HAP-1 (cell line): ENCODE measurements around the gene INTS15.

Source experiments
- DNase-seq, 2 experiments: peaks; one replicate each; pipeline ENCODE4 v3.0.0-alpha.2; 2016 to 2020; ENCODE audit warnings: low spot score in 2 of 2
- H3K27me3 ChIP-seq: fragments of 250-450 bp; sonication (Bioruptor Pico); 2 replicates; pipeline ENCODE4 v1.5.1; 2020; ENCODE audit warnings: low read depth, mild to moderate bottlenecking, moderate library complexity
- H3K36me3 ChIP-seq: fragments of 250-450 bp; sonication (Bioruptor Pico); replicated peaks from 2 replicates; pipeline ENCODE4 v1.5.1; 2020; ENCODE audit warnings: mild to moderate bottlenecking
- H3K4me1 ChIP-seq: fragments of 250-450 bp; sonication (Bioruptor Pico); 2 replicates; pipeline ENCODE4 v1.5.1; 2020; ENCODE audit warnings: mild to moderate bottlenecking
- H3K4me3 ChIP-seq: fragments of 250-450 bp; sonication (Bioruptor Pico); 2 replicates; pipeline ENCODE4 v1.5.1; 2020; ENCODE audit warnings: mild to moderate bottlenecking, moderate library complexity
- H3K9me3 ChIP-seq: fragments of 250-450 bp; sonication (Bioruptor Pico); 2 replicates; pipeline ENCODE4 v1.5.1; 2020; ENCODE audit warnings: mild to moderate bottlenecking, moderate library complexity
- in situ Hi-C: fragments of 300-500 bp; cut with MboI; formaldehyde crosslinking; loops from 3 replicates; pipeline ENCODE4 v1.14.3; 2020; ENCODE audit warnings: low sequenced_read_pairs, inconsistent platforms, mixed read lengths

INTS15 gene

DNA sequence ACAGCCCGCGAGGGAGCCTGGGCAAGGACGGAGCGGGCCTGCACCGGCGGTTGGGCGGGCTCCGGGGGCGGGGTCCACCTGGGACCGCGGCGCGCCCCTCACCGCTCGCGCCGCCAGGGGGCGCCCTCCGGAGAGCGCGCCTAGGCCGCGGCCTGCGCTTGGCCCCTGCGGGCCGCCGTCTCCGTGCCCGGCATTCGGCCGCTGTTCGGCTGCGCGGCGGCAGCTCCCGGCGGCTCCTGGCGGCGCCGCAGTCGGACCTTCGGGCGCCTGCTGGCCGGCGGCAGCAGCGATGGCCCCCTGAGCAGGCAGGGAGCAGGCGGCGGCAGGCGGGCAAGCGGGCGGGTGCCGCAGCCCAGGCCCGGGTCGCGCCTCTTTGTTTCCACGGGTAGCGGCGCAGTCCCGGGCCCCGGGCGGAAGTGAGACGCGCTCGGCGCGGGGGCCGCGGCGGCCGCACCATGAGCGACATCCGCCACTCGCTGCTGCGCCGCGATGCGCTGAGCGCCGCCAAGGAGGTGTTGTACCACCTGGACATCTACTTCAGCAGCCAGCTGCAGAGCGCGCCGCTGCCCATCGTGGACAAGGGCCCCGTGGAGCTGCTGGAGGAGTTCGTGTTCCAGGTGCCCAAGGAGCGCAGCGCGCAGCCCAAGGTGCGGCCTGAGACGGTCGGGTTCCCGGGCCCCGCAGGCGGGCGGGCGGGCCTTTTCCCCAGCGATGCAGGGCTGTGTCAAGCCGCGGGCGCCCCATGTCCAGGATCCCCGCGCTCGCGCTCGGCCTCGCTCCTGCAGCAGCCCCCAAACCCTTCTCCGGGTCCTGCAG lies at the start of gene INTS15:
Gene INTS15 (plus strand): TSS at position 193 of the 816 bp plus-strand sequence. CDS start 263 bp downstream, at position 456.
- in situ Hi-C loops, result no loop called here
- Histone ChIP-seq H3K9me3 (no peaks in the 10 kb centered on the region), H3K36me3 (peaks cover 51% of the 10 kb centered on the region), H3K27me3 (no peaks in the 10 kb centered on the region), H3K4me1 (peaks cover 4% of the 10 kb centered on the region), H3K4me3 (peak within 1 kb of the TSS; percentile 84)
- peak; percentile 63 to 85 for DNase-seq

DNA sequence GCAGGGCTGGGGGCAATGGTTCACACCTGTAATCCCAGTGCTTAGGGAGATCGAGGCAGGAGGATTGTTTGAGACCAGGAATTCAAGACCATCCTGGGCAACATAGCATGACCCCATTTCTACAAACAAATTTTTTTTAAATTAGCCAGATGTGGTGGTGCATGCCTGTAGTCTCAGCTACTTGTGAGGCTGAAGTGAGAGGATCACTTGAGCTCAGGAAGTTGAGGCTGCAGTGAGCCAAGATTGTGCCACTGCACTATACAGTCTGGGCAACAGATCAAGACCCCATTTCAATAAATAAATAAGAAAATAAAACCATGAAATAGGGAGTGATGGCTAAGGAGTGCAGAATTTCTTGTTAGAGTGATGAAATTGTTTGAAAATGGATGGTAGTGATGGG lies 47.5 kb upstream of the INTS15 start:
- Histone ChIP-seq H3K27me3 (no peaks in the 10 kb centered on the region), H3K4me1 (no peaks in the 10 kb centered on the region), H3K4me3 (no peak overlapping the region), H3K36me3 (no peaks in the 10 kb centered on the region), H3K9me3 (no peaks in the 10 kb centered on the region)
- no peak for DNase-seq
- in situ Hi-C loops, result no loop called here

DNA sequence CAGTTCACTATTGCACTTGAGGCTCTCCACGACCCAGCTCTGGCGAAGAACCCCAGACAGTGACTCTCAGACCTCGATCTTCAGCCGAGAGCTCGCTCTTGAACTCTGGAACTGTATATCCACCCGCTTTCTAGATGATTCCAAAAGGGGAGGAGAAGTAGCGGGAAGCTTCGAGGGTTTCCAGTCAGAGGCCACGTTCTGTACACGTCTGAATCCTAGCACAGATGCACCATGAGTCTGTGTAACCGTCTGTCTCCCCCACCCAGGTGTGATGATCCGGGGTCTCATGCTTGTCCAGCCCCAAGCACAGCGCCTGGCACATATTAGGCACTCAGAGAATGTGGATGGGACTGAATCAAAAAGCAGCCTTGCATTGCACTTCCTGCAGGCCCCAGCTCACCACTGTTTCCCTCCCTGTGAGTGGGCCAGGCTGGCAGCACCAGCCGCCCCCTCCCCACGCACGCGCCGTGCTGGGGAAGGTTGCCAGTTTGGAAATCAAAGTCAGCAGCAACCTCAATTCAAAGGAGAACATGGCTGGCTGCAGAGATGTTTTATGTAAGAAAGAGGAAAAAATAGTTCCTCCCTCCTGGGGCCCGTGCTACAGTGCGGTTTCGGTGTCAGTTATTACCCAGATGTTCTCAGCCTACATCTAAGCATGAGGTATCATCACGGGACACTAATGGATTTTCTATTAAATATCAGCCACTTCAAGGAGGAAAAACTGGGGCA lies 44.3 kb upstream of the INTS15 start:
- in situ Hi-C loops, result no loop called here
- H3K27me3 ChIP-seq, result no peaks in the 10 kb centered on the region
- H3K4me3 ChIP-seq, result no peak overlapping the region
- H3K4me1 ChIP-seq, result no peaks in the 10 kb centered on the region
- no peak for DNase-seq
- H3K9me3 ChIP-seq, result no peaks in the 10 kb centered on the region
- H3K36me3 ChIP-seq, result no peaks in the 10 kb centered on the region

DNA sequence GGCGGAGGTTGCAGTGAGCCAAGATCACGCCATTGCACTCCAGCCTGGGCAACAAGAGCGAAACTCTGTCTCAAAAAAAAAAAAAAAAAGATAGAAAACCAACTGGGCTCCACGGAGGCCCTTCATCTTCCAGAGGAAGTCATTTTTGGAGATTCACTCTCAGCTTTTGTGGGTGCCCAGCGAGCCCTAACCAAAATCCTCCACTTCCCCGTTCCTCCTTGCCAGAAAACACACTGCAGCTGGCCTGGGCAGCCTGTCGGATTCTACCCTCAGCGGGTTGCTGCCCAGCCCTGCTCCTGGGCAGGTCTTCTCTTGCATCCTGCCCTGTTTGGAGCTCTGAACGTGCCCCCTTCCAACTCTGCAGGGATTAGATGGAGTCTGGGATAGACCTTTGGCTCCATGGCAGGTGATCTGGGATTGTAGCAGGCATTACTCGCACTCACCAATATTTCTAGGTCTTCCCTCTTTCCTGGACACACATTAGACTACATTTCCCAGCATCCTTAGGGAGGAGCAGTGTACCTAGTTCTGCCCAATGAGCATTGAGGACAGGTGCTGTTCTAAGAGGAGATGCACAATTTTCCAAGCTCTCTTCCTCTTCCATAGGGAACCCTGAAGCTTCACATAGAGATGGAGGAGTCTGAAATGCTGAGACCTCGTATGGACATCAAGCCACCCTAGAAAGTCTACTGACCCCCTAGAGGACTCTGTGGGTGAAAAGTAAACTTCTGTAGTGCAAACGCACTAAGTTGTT lies 43.1 kb upstream of the INTS15 start:
- Histone ChIP-seq H3K36me3 (no peaks in the 10 kb centered on the region), H3K4me3 (no peak overlapping the region), H3K27me3 (no peaks in the 10 kb centered on the region), H3K4me1 (no peaks in the 10 kb centered on the region), H3K9me3 (no peaks in the 10 kb centered on the region)
- in situ Hi-C loops, result no loop called here
- no peak for DNase-seq

DNA sequence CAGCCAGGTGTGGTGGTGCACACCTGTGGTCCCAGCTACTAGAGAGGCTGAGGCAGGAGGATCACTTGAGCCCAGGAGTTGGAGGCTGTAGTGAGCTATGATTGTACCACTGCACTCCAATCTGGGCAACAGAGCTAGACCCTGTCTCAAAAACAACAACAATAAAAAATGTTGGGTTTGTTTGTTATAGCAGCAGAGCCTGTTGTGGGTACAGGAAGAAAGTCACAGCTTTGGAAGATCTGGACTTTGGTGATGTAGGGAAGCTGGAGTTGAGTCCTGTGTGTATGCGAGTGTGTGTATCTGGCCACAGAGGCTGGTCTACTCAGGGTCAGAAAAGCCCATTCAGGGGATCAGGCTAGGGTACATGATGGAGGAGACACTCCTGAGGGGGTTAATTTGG lies 42.4 kb upstream of the INTS15 start:
- no peaks in the 10 kb centered on the region for H3K4me1 ChIP-seq
- no peaks in the 10 kb centered on the region for H3K27me3 ChIP-seq
- no peaks in the 10 kb centered on the region for H3K36me3 ChIP-seq
- no peak for DNase-seq
- in situ Hi-C loops, result no loop called here
- no peak overlapping the region for H3K4me3 ChIP-seq
- H3K9me3 ChIP-seq, result no peaks in the 10 kb centered on the region

DNA sequence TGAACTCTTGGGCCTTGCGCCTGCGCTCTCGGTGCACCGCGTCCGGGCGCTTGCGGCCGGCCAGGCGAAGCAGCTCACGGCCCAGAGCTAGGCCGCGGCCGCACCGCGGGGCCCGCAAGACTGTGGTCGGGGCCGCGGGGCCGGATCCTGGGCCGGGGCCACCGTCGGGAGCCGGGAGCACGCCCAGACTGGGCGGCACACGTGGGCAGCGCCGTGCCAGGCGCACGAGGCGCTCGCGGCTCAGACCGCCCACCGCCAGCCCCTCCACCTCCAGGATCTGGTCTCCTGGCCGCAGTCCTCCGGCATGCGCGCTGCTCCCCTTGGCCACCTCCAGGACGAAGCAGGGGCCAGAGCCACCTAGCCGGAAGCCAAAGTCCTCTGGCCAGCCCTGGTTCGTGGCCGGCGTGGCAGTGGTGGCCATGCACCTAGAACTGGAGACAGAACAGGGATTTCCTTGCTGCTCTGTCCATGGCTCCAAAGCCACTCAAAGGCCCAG lies 38.8 kb upstream of the INTS15 start, which contains the start of gene GRID2IP:
Gene GRID2IP (minus strand): TSS at position 446 of the 496 bp plus-strand sequence. CDS start 25 bp downstream, at position 421.
- H3K4me1 ChIP-seq, result no peaks in the 10 kb centered on the region
- no peaks in the 10 kb centered on the region for H3K27me3 ChIP-seq
- no peak within 1 kb of the TSS for H3K4me3 ChIP-seq
- H3K36me3 ChIP-seq, result no peaks in the 10 kb centered on the region
- H3K9me3 ChIP-seq, result no peaks in the 10 kb centered on the region
- no peak for DNase-seq
- in situ Hi-C loops, result no loop called here

DNA sequence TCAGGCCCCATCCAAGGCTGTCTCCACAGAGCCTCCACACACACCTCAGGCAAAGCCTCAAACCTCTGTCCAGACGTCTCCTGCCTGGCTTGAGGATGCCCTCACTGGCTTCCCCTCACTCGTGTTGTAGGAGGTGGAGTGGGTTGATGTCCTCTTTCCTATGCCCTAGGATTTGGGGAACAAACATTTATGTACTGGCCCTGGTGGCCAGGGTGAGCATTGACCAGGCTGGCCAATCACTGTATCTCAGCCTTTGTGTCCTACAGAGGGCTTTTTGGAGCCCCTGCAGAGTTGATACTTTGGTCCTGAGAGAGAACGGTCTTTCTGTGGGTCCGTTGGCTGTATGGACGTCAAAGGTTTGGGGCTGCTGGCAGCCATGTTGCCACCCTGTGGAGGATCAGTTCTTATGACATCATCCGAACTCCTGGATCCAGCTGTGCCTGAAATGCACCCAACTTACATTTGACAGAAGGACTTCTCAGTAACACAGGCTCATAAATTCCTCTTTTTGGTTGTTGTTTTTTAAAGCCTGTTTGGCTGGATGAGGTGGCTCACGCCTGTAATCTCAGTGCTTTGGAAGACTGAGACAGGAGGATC lies 36.3 kb upstream of the INTS15 start:
- in situ Hi-C loops, result no loop called here
- H3K4me3 ChIP-seq, result no peak overlapping the region
- DNase-seq, result no peak
- H3K27me3 ChIP-seq, result no peaks in the 10 kb centered on the region
- no peaks in the 10 kb centered on the region for H3K36me3 ChIP-seq
- no peaks in the 10 kb centered on the region for H3K9me3 ChIP-seq
- H3K4me1 ChIP-seq, result no peaks in the 10 kb centered on the region

DNA sequence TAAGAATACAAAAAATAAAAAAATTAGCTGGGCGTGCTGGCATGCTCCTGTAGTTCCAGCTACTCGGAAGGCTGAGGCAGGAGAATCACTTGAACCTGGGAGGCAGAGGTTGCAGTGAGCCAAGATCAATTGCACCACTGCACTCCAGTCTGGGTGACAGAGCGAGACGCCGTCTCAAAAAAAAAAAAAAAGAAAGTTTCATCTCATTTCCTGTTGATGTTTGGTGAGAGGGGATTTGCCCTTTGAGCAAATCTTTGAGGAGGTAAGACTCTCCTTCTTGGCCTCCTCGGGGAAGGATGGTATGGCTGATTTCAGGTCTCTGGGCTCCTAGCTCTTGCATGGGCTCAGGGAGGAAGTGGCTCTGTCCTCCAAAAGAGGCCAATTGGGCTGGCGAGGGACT lies 35.0 kb upstream of the INTS15 start:
- no peaks in the 10 kb centered on the region for H3K9me3 ChIP-seq
- no peak overlapping the region for H3K4me3 ChIP-seq
- no peaks in the 10 kb centered on the region for H3K4me1 ChIP-seq
- H3K36me3 ChIP-seq, result no peaks in the 10 kb centered on the region
- DNase-seq, result no peak
- in situ Hi-C loops, result no loop called here
- no peaks in the 10 kb centered on the region for H3K27me3 ChIP-seq

DNA sequence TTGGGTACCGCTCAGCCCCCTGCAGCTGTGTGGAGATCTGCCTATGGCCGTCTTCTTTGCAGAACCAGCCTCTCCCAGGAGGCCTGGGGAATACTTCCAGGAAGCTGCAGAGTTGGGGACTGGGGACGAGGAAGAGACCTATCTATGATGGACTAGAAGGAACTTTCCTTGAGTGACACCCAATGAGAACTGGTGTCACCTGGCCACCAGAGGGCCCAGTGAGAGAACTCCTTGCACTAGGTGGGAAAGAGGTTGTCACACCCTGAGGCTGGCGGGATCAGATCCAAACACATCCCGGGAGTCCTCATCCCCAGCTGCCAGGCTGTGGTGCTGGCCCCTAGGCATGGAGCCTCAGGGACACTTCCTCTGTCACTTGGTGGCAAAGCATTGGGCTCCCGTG lies 33.6 kb upstream of the INTS15 start:
- no peaks in the 10 kb centered on the region for H3K27me3 ChIP-seq
- no peaks in the 10 kb centered on the region for H3K36me3 ChIP-seq
- peak in 1 of 2 experiments; percentile 18 for DNase-seq
- H3K4me1 ChIP-seq, result no peaks in the 10 kb centered on the region
- no peak overlapping the region for H3K4me3 ChIP-seq
- no peaks in the 10 kb centered on the region for H3K9me3 ChIP-seq
- in situ Hi-C loops, result no loop called here

DNA sequence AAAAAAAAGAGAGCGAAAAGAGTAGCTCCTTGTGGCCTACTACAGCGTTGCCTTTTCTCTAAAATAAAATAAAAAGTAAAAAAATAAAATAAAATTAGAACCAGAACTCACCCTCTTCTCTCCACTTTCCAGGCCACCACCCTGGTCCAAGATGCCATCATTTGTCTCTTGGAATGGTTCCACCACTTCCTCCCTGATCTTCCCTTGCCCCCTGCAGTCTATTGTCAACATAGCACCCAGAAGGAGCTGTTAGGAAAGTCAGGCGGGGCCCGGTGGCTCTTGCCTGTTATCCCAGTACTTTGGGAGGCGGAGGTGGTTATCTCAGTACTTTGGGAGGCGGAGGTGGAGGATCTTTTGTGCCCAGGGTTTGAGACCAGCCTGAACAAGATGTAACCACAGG lies 31.0 kb upstream of the INTS15 start:
- peak; percentile 39 to 67 for DNase-seq
- in situ Hi-C loops, result no loop called here
- Histone ChIP-seq H3K9me3 (no peaks in the 10 kb centered on the region), H3K36me3 (no peaks in the 10 kb centered on the region), H3K4me1 (no peaks in the 10 kb centered on the region), H3K27me3 (no peaks in the 10 kb centered on the region), H3K4me3 (no peak overlapping the region)

DNA sequence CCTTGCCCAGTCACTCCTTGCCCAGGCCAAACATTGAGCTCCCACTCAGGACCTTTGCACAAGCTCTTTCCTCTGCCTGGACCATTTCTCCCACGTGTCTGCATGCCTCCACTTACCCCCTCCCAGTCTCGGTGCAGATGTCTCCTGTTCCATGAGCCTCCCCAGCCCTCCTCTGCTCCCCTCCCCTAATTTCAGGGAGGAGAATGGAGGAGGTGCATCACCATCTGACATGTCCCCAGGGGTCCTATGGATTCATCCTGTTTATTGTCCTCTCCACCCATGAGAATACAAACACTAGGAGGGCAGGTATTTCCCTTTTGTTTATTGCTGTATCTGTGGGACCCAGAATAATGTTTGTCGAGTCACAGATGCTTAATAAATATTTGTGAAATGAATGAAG lies 29.9 kb upstream of the INTS15 start:
- Histone ChIP-seq H3K36me3 (no peaks in the 10 kb centered on the region), H3K4me1 (no peaks in the 10 kb centered on the region), H3K9me3 (no peaks in the 10 kb centered on the region), H3K27me3 (no peaks in the 10 kb centered on the region), H3K4me3 (no peak overlapping the region)
- DNase-seq, result no peak
- in situ Hi-C loops, result no loop called here

DNA sequence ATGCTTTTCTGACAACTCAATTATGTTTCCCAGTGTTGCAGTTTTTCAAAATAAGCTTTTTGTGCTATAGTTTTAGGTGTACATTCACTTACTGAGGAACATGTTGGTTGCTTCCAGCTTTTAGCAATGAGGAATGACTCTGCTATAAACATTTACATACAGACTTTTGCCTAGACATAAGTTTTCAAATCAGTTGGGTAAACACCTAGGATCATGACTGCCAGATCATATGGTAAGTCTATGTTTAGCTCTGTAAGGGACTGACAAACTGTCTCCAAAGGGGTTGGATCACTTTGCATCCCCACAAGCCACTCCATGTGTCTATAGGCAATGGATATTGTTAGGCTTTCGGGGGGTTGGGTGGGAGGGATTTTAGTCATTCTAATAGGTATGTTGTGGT lies 27.7 kb upstream of the INTS15 start:
- H3K36me3 ChIP-seq, result no peaks in the 10 kb centered on the region
- H3K4me3 ChIP-seq, result no peak overlapping the region
- H3K27me3 ChIP-seq, result no peaks in the 10 kb centered on the region
- no peaks in the 10 kb centered on the region for H3K9me3 ChIP-seq
- in situ Hi-C loops, result no loop called here
- no peaks in the 10 kb centered on the region for H3K4me1 ChIP-seq
- no peak for DNase-seq

DNA sequence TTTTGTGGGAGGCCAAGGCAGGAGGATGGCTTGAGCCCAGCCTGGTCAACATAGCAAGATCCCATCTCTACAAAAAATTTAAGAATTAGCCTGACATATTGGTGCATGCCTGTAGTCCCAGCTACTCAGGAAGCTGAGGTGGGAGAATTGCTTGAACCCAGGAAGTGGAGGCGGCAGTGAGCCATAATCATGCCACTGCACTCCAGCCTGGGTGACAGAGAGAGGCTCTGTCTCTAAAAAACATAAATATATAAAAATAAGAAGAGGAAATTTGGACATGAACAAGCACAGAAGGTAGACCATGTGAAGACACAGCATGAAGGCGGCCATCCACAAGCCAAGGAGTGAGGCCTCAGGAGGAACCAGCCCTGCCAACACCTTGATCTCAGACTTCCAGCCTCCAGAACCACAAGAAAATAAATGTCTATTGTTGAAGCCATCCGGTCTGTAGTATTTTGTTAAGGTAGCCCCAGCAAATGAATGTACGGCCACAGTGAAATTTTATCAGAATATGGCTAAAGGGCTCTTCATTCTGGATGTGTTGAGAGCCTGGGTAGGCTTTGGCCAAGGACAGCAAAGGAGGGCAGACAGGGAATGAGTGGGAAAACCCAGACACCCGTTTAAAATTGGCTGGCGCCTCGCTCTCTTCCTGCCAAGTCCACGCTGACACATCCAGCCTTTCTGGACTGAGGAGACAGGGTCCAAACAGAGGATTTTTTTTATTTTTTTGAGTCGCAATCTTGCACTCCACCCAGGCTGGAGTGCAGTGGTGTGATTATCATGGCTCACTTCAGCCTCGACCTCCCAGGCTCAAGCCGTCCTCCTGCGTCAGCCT lies 25.7 kb upstream of the INTS15 start:
- Histone ChIP-seq H3K4me3 (no peak overlapping the region), H3K9me3 (no peaks in the 10 kb centered on the region), H3K36me3 (no peaks in the 10 kb centered on the region), H3K4me1 (no peaks in the 10 kb centered on the region), H3K27me3 (no peaks in the 10 kb centered on the region)
- in situ Hi-C loops, result no loop called here
- no peak for DNase-seq
